H9 (cell line): ENCODE data around the gene CLEC16A. TPM values are rescaled to one million over a fixed set of nuclear protein-coding genes. Genes with fewer than 3 reads are reported as not detected.

ENCODE experiments used
- DNase-seq: peaks from one replicate; pipeline ENCODE4 v3.0.0-alpha.2; 2017
- H2AFZ ChIP-seq: one replicate; pipeline ENCODE4 v1.6.1; 2013; ENCODE audit warnings: mild to moderate bottlenecking, low read length, control low read depth, moderate library complexity
- H2AK5ac ChIP-seq: 2 replicates; pipeline ENCODE4 v1.6.1; 2013; ENCODE audit warnings: low read length, control low read depth, mixed read lengths; ENCODE audit not compliant: insufficient read length
- H2BK120ac ChIP-seq: one replicate; pipeline ENCODE4 v1.6.1; 2013; ENCODE audit warnings: low read depth, mild to moderate bottlenecking, low read length, control low read depth, inconsistent platforms; ENCODE audit not compliant: poor library complexity, severe bottlenecking
- H2BK12ac ChIP-seq: 2 replicates; pipeline ENCODE4 v1.6.1; 2013; ENCODE audit warnings: low read length, control low read depth, mixed read lengths, low read depth; ENCODE audit not compliant: insufficient read length
- H2BK15ac ChIP-seq: 2 replicates; pipeline ENCODE4 v1.6.1; 2013; ENCODE audit warnings: low read depth, low read length, control low read depth
- H2BK20ac ChIP-seq: one replicate; pipeline ENCODE4 v1.6.1; 2013; ENCODE audit warnings: low read depth, mild to moderate bottlenecking, low read length, control low read depth, inconsistent platforms; ENCODE audit not compliant: poor library complexity, severe bottlenecking
- H2BK5ac ChIP-seq: 2 replicates; pipeline ENCODE4 v1.6.1; 2013; ENCODE audit warnings: low read length, control low read depth, mixed read lengths; ENCODE audit not compliant: insufficient read length
- H3K14ac ChIP-seq: 2 replicates; pipeline ENCODE4 v1.6.1; 2013; ENCODE audit warnings: low read length, control low read depth; ENCODE audit not compliant: insufficient read depth
- H3K18ac ChIP-seq: 2 replicates; pipeline ENCODE4 v1.6.1; 2013; ENCODE audit warnings: low read depth, mild to moderate bottlenecking, mixed read lengths, low read length, control low read depth; ENCODE audit not compliant: insufficient read length
- H3K23ac ChIP-seq: 2 replicates; pipeline ENCODE4 v1.6.1; 2013; ENCODE audit warnings: low read length, control low read depth, mixed read lengths, low read depth; ENCODE audit not compliant: insufficient read length
- H3K23me2 ChIP-seq: 2 replicates; pipeline ENCODE4 v1.6.1; 2013; ENCODE audit warnings: low read depth, mild to moderate bottlenecking, mixed read lengths, low read length, control low read depth; ENCODE audit not compliant: insufficient read length, poor library complexity, severe bottlenecking
- H3K27ac ChIP-seq: 2 replicates; pipeline ENCODE4 v1.5.1; 2013; ENCODE audit warnings: low read length, control low read depth, mixed read lengths, low read depth; ENCODE audit not compliant: insufficient read length
- H3K27me3 ChIP-seq: 2 replicates; pipeline ENCODE4 v1.6.1; 2013; ENCODE audit warnings: low read length, control low read depth, inconsistent platforms; ENCODE audit not compliant: insufficient read depth
- H3K4ac ChIP-seq: 2 replicates; pipeline ENCODE4 v1.6.1; 2013; ENCODE audit warnings: low read depth, mild to moderate bottlenecking, control low read depth, inconsistent platforms, low read length, moderate library complexity
- H3K4me1 ChIP-seq: 2 replicates; pipeline ENCODE4 v1.6.1; 2013; ENCODE audit warnings: low read length, control low read depth, inconsistent platforms; ENCODE audit not compliant: insufficient read depth
- H3K4me2 ChIP-seq: 2 replicates; pipeline ENCODE4 v1.6.1; 2013; ENCODE audit warnings: low read length, control low read depth, mixed read lengths; ENCODE audit not compliant: insufficient read length, insufficient read depth
- H3K56ac ChIP-seq: 2 replicates; pipeline ENCODE4 v1.6.1; 2013; ENCODE audit warnings: low read depth, mild to moderate bottlenecking, mixed read lengths, low read length, control low read depth; ENCODE audit not compliant: insufficient read length
- H3K79me1 ChIP-seq: 2 replicates; pipeline ENCODE4 v1.6.1; 2013; ENCODE audit warnings: low read depth, mild to moderate bottlenecking, moderate library complexity, low read length, control low read depth, inconsistent platforms; ENCODE audit not compliant: insufficient read depth, poor library complexity, severe bottlenecking
- H3K79me2 ChIP-seq: 2 replicates; pipeline ENCODE4 v1.6.1; 2013; ENCODE audit warnings: low read length, control low read depth, inconsistent platforms; ENCODE audit not compliant: insufficient read depth
- H3K9ac ChIP-seq: 2 replicates; pipeline ENCODE4 v1.6.1; 2013; ENCODE audit warnings: low read length, control low read depth, mixed read lengths; ENCODE audit not compliant: insufficient read length; ENCODE audit errors: extremely low read depth
- H3K9me3 ChIP-seq: one replicate; pipeline ENCODE4 v1.6.1; 2013; ENCODE audit warnings: low read depth, low read length, inconsistent platforms; ENCODE audit not compliant: control insufficient read depth
- H3T11ph ChIP-seq: one replicate; pipeline ENCODE4 v1.6.1; 2013; ENCODE audit warnings: mild to moderate bottlenecking, low read length, control low read depth, inconsistent platforms
- H4K20me1 ChIP-seq: one replicate; pipeline ENCODE4 v1.6.1; 2013; ENCODE audit not compliant: control insufficient read depth, insufficient read length, insufficient read depth
- H4K5ac ChIP-seq: 2 replicates; pipeline ENCODE4 v1.6.1; 2013; ENCODE audit warnings: low read depth, mild to moderate bottlenecking, mixed read lengths, low read length, control low read depth; ENCODE audit not compliant: insufficient read length
- H4K8ac ChIP-seq: replicated peaks from 2 replicates; pipeline ENCODE4 v1.6.1; 2013; ENCODE audit warnings: low read length, control low read depth, mixed read lengths, low read depth; ENCODE audit not compliant: insufficient read length
- H4K91ac ChIP-seq: 2 replicates; pipeline ENCODE4 v1.6.1; 2013; ENCODE audit warnings: low read depth, mild to moderate bottlenecking, moderate library complexity, mixed read lengths, low read length, control low read depth; ENCODE audit not compliant: insufficient read length
- H3K27ac Mint-ChIP-seq, 3 experiments: 2 replicates in 2 of 3; 3 replicates in 1 of 3; pipeline ENCODE4 v1.8.0; 2020 to 2021; ENCODE audit warnings: mixed read lengths in 3 of 3, mild to moderate bottlenecking in 1 of 3, moderate library complexity in 1 of 3
- H3K27me3 Mint-ChIP-seq: 2 replicates; pipeline ENCODE4 v1.8.0; 2021; ENCODE audit warnings: low read depth, mild to moderate bottlenecking, moderate library complexity, mixed read lengths
- H3K36me3 Mint-ChIP-seq, 3 experiments: 2 replicates in 2 of 3; 3 replicates in 1 of 3; pipeline ENCODE4 v1.8.0; 2020 to 2021; ENCODE audit warnings: low read depth in 3 of 3, mixed read lengths in 3 of 3; ENCODE audit not compliant: insufficient read depth in 1 of 3
- H3K4me1 Mint-ChIP-seq, 2 experiments: 2 replicates each; pipeline ENCODE4 v1.8.0; 2020; ENCODE audit warnings: mixed read lengths in 2 of 2
- H3K4me3 Mint-ChIP-seq, 2 experiments: 2 replicates in 1 of 2; 3 replicates in 1 of 2; pipeline ENCODE4 v1.8.0; 2020 to 2021; ENCODE audit warnings: mild to moderate bottlenecking in 2 of 2, mixed read lengths in 2 of 2, moderate library complexity in 1 of 2
- H3K9me3 Mint-ChIP-seq, 2 experiments: 2 replicates in 1 of 2; 3 replicates in 1 of 2; pipeline ENCODE4 v1.8.0; 2020; ENCODE audit warnings: mild to moderate bottlenecking in 2 of 2, mixed read lengths in 2 of 2, moderate library complexity in 1 of 2
- WGBS: extraction: QIAGEN DNeasy Blood & Tissue Kit; methylation state at CpG from one replicate; pipeline ENCODE4 v1.1.7; 2013; ENCODE audit warnings: missing lambda C conversion rate, low lambda C conversion rate, mixed read lengths; ENCODE audit not compliant: insufficient read length; ENCODE audit errors: extremely low coverage; 5-methylcytosine and 5-hydroxymethylcytosine counted together
- total RNA-seq: library from RNA; stranded (reverse); gene quantifications from 2 replicates; pipeline ENCODE4 v1.2.1, GENCODE V29; 2021
- TF ChIP-seq, protein P1 (sequence below): fragments of 200-600 bp; sonication (generic); conservative IDR thresholded peaks from 3 replicates; pipeline ENCODE4 v1.8.0; 2021; ENCODE audit warnings: antibody characterized with exemption, mild to moderate bottlenecking

The CLEC16A gene
- total RNA-seq, 1 experiment from 2014 or later = 15.2 TPM

DNA sequence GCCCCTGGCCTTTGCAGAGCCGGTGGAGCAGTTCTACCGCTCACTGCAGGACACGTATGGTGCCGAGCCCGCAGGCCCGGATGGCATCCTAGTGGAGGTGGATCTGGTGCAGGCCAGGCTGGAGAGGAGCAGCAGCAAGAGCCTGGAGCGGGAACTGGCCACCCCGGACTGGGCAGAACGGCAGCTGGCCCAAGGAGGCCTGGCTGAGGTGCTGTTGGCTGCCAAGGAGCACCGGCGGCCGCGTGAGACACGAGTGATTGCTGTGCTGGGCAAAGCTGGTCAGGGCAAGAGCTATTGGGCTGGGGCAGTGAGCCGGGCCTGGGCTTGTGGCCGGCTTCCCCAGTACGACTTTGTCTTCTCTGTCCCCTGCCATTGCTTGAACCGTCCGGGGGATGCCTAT, 37.9 kb upstream of the CLEC16A start:
- Histone ChIP-seq H3K27ac (no peak overlapping the region), H3K56ac (no peak overlapping the region), H4K91ac (no peak overlapping the region), H3K18ac (no peak overlapping the region), H3K9ac (no peak overlapping the region), H3K4me1 (no peaks in the 10 kb centered on the region), H3T11ph (no peak overlapping the region), H3K79me2 (no peaks in the 10 kb centered on the region), H2BK5ac (no peak overlapping the region), H2BK12ac (no peak overlapping the region), H4K5ac (no peak overlapping the region), H4K20me1 (no peaks in the 10 kb centered on the region), H4K8ac (no peak overlapping the region), H3K23me2 (no peaks in the 10 kb centered on the region), H3K4me2 (no peak overlapping the region), H2AFZ (no peak overlapping the region), H3K9me3 (no peaks in the 10 kb centered on the region), H3K4ac (no peak overlapping the region), H2BK120ac (no peak overlapping the region), H3K23ac (no peak overlapping the region), H2BK15ac (no peak overlapping the region), H2BK20ac (no peak overlapping the region), H3K79me1 (no peaks in the 10 kb centered on the region), H3K14ac (no peak overlapping the region), H3K27me3 (no peaks in the 10 kb centered on the region), H2AK5ac (no peak overlapping the region)
- H3K4me1 Mint-ChIP-seq = peaks cover 0 to under 1% of the 10 kb centered on the region in 2 experiments; a peak in 1 of 4 replicates
- no peaks in the 10 kb centered on the region for H3K36me3 Mint-ChIP-seq
- WGBS = no CpG with 5 or more reads among the region's 19 CpGs
- no peak overlapping the region for H3K27ac Mint-ChIP-seq
- DNase-seq = no peak
- TF ChIP-seq, protein P1, sequence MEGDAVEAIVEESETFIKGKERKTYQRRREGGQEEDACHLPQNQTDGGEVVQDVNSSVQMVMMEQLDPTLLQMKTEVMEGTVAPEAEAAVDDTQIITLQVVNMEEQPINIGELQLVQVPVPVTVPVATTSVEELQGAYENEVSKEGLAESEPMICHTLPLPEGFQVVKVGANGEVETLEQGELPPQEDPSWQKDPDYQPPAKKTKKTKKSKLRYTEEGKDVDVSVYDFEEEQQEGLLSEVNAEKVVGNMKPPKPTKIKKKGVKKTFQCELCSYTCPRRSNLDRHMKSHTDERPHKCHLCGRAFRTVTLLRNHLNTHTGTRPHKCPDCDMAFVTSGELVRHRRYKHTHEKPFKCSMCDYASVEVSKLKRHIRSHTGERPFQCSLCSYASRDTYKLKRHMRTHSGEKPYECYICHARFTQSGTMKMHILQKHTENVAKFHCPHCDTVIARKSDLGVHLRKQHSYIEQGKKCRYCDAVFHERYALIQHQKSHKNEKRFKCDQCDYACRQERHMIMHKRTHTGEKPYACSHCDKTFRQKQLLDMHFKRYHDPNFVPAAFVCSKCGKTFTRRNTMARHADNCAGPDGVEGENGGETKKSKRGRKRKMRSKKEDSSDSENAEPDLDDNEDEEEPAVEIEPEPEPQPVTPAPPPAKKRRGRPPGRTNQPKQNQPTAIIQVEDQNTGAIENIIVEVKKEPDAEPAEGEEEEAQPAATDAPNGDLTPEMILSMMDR = no peak
- no peak overlapping the region for H3K4me3 Mint-ChIP-seq
- peaks cover 16% of the 10 kb centered on the region for H3K27me3 Mint-ChIP-seq
- peaks cover 3 to 10% of the 10 kb centered on the region in 2 experiments; a peak in 3 of 5 replicates for H3K9me3 Mint-ChIP-seq
